Smooth muscle cell (in vitro differentiated cells): ENCODE results near the gene CCDC187. TPM values are rescaled to one million over a fixed set of nuclear protein-coding genes. Genes with fewer than 3 reads are reported as not detected.

Experiments used
- DNase-seq: peaks from one replicate; lab custom pipeline; 2025; ENCODE audit not compliant: unreplicated experiment; lab: John Stamatoyannopoulos, UW
- H2AFZ ChIP-seq: fragments of 200-600 bp; sonication (generic); 2 replicates; pipeline ENCODE4 v1.6.0; 2016; ENCODE audit warnings: antibody characterized with exemption, low read depth, mild to moderate bottlenecking
- H3F3A ChIP-seq: fragments of 200-600 bp; sonication (generic); 2 replicates; pipeline ENCODE4 v1.6.0; 2017; ENCODE audit warnings: antibody characterized with exemption, low read depth
- H3K27ac ChIP-seq: fragments of 200-600 bp; sonication (generic); 2 replicates; pipeline ENCODE4 v1.5.1; 2016; ENCODE audit warnings: low read depth, mild to moderate bottlenecking
- H3K27me3 ChIP-seq: fragments of 200-600 bp; sonication (generic); 2 replicates; pipeline ENCODE4 v1.6.1; 2016; ENCODE audit warnings: low read depth, mild to moderate bottlenecking
- H3K36me3 ChIP-seq: fragments of 200-600 bp; sonication (generic); 2 replicates; pipeline ENCODE4 v1.5.1; 2016; ENCODE audit warnings: low read depth
- H3K4me1 ChIP-seq: fragments of 200-600 bp; sonication (generic); 2 replicates; pipeline ENCODE4 v1.5.1; 2016; ENCODE audit warnings: low read depth
- H3K4me2 ChIP-seq: fragments of 200-600 bp; sonication (generic); 2 replicates; pipeline ENCODE4 v1.6.0; 2016; ENCODE audit warnings: mild to moderate bottlenecking
- H3K4me3 ChIP-seq: fragments of 200-600 bp; sonication (generic); 2 replicates; pipeline ENCODE4 v1.5.1; 2016; ENCODE audit warnings: mild to moderate bottlenecking
- H3K79me2 ChIP-seq: fragments of 200-600 bp; sonication (generic); 2 replicates; pipeline ENCODE4 v1.6.0; 2016; ENCODE audit warnings: low read depth, mild to moderate bottlenecking
- H3K9ac ChIP-seq: fragments of 200-600 bp; sonication (generic); 2 replicates; pipeline ENCODE4 v1.6.0; 2016; ENCODE audit warnings: low read depth
- H3K9me3 ChIP-seq: fragments of 200-600 bp; sonication (generic); replicated peaks from 2 replicates; pipeline ENCODE4 v1.5.1; 2016; ENCODE audit warnings: low read depth
- H4K20me1 ChIP-seq: fragments of 200-600 bp; sonication (generic); 2 replicates; pipeline ENCODE4 v1.6.0; 2016; ENCODE audit warnings: low read depth
- WGBS: methylation state at CpG from one replicate; pipeline ENCODE4 v1.1.7; 2016; ENCODE audit warnings: low lambda C conversion rate; 5-methylcytosine and 5-hydroxymethylcytosine counted together
- polyA plus RNA-seq: library from polyadenylated mRNA; unstranded; fragments of >200 nt; fragmentation: Nextera tagmentation; extraction: Ambion mirVana; gene quantifications from 2 replicates; pipeline ENCODE4 v1.2.1, GENCODE V29; 2016
- total RNA-seq: library from RNA; depleted of rRNA; stranded (reverse); fragments of >200 nt; gene quantifications from 2 replicates; pipeline ENCODE4 v1.2.3, GENCODE V29; 2014
- TF ChIP-seq, protein P1 (sequence below): fragments of 200-600 bp; sonication (generic); IDR thresholded peaks from 2 replicates; pipeline ENCODE4 v1.5.1; 2017; ENCODE audit warnings: borderline replicate concordance, mild to moderate bottlenecking, antibody characterized with exemption; ENCODE audit not compliant: insufficient read depth, poor library complexity, severe bottlenecking

CCDC187 gene
- total and polyA plus RNA-seq, 2 experiments from 2014 or later: 0.10 TPM; not detected in 1

DNA sequence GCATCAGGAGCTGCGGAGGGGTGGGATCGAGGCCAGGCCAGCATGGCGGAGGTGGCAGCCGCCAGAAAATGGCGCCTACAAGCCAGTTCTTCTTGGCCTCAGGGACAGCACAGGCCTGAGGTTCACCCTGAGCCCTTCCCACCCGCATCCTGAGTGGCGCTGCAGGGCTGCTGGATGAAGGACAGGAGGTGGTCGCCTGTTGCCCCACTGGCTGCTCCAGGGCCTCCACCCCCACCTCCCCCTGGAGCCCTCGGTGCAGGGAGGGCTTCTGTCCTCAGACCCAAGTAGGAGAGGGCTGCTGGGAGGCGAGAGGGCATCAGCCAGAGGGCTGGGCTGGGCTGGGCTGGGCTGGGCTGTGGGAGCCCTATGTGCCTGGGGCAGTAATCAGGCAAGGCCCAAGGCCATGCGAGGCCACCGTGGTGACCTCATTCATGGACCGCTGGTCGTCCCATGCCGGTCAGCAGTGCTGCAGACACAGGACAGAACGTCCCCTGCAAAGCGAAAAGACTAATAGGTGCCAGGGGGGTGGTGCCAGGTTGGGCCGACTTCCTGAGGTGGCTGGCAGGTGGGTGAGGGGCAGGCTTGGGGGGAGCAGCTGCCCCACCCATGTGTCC, 37.3 kb upstream of the CCDC187 start:
- Histone ChIP-seq H2AFZ (no peak overlapping the region), H3K4me2 (no peak overlapping the region), H3K4me3 (no peak overlapping the region), H3K27ac (no peak overlapping the region), H3K4me1 (peaks cover 19% of the 10 kb centered on the region), H4K20me1 (peaks cover 64% of the 10 kb centered on the region), H3K9me3 (no peaks in the 10 kb centered on the region), H3K9ac (no peak overlapping the region), H3K27me3 (no peaks in the 10 kb centered on the region), H3K79me2 (no peaks in the 10 kb centered on the region), H3F3A (no peaks in the 10 kb centered on the region), H3K36me3 (no peaks in the 10 kb centered on the region)
- TF ChIP-seq, protein P1, sequence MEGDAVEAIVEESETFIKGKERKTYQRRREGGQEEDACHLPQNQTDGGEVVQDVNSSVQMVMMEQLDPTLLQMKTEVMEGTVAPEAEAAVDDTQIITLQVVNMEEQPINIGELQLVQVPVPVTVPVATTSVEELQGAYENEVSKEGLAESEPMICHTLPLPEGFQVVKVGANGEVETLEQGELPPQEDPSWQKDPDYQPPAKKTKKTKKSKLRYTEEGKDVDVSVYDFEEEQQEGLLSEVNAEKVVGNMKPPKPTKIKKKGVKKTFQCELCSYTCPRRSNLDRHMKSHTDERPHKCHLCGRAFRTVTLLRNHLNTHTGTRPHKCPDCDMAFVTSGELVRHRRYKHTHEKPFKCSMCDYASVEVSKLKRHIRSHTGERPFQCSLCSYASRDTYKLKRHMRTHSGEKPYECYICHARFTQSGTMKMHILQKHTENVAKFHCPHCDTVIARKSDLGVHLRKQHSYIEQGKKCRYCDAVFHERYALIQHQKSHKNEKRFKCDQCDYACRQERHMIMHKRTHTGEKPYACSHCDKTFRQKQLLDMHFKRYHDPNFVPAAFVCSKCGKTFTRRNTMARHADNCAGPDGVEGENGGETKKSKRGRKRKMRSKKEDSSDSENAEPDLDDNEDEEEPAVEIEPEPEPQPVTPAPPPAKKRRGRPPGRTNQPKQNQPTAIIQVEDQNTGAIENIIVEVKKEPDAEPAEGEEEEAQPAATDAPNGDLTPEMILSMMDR: no peak
- DNase-seq: no peak
- 91% methylated on average over 17 of the region's 18 CpGs for WGBS

- no peak overlapping the region for H3K9ac ChIP-seq
- H3K36me3 ChIP-seq: no peaks in the 10 kb centered on the region
- TF ChIP-seq, protein P1: no peak
Observed at GRCh38 chr9:136340356-136341041, 36.6 kb upstream of the CCDC187 start.

GRCh38 chr9:136339958-136340310, 36.0 kb upstream of the CCDC187 start:
- Histone ChIP-seq H4K20me1 (peaks cover 76% of the 10 kb centered on the region), H2AFZ (no peak overlapping the region)
- 97% methylated on average over 12 of the region's 12 CpGs for WGBS

More at GRCh38 chr9:136340356-136341041, 36.6 kb upstream of the CCDC187 start:
- Histone ChIP-seq H3K27ac (no peak overlapping the region), H3K4me2 (no peak overlapping the region), H3F3A (no peaks in the 10 kb centered on the region), H3K4me1 (peaks cover 14% of the 10 kb centered on the region), H3K79me2 (no peaks in the 10 kb centered on the region), H4K20me1 (peaks cover 71% of the 10 kb centered on the region), H3K9me3 (no peaks in the 10 kb centered on the region), H3K4me3 (no peak overlapping the region), H3K27me3 (no peaks in the 10 kb centered on the region), H2AFZ (no peak overlapping the region)
- WGBS: 98% methylated on average over 26 of the region's 28 CpGs
- DNase-seq: no peak

More at GRCh38 chr9:136339958-136340310, 36.0 kb upstream of the CCDC187 start:
- H3K36me3 ChIP-seq: no peaks in the 10 kb centered on the region
- H3K79me2 ChIP-seq: no peaks in the 10 kb centered on the region
- DNase-seq: no peak
- no peak overlapping the region for H3K9ac ChIP-seq
- H3K27ac ChIP-seq: no peak overlapping the region
- peaks cover 14% of the 10 kb centered on the region for H3K4me1 ChIP-seq
- TF ChIP-seq, protein P1: no peak
- no peaks in the 10 kb centered on the region for H3K9me3 ChIP-seq
- no peak overlapping the region for H3K4me2 ChIP-seq
- H3F3A ChIP-seq: no peaks in the 10 kb centered on the region
- no peaks in the 10 kb centered on the region for H3K27me3 ChIP-seq
- H3K4me3 ChIP-seq: no peak overlapping the region
